HCT116 (cell line): ENCODE results near the gene PTPN23. TPM values are rescaled to one million over a fixed set of nuclear protein-coding genes. Genes with fewer than 3 reads are reported as not detected.
A peak's percentile ranks its signal among the peaks of the same experiment; 100 is the strongest.

Experiments
- ATAC-seq: fragments of 200-7000 bp; cut with Tn5 transposase; 2 replicates; pipeline ENCODE4 v1.9.1; 2020; ENCODE audit warnings: mild to moderate bottlenecking, moderate library complexity
- BruUV-seq: library from RNA; stranded (reverse); fragments of 400-500 nt; replicated peaks from 2 replicates; lab custom pipeline; 2021; lab: Mats Ljungman, UMichigan
- CTCF ChIA-PET: fragments of 300-600 bp; sonication (Branson Sonifier 250); formaldehyde crosslinking; loops from one replicate; lab custom pipeline; 2021; ENCODE audit warnings: antibody characterized with exemption; lab: Charles Lee
- POLR2A ChIA-PET: fragments of 300-600, 350-600 bp; sonication (Branson Sonifier 250); formaldehyde crosslinking; loops from one replicate; lab custom pipeline; 2021; ENCODE audit warnings: antibody characterized with exemption; lab: Charles Lee
- RAD21 ChIA-PET, 2 experiments: fragments of 300-600 bp; sonication (Branson Sonifier 250); formaldehyde crosslinking; loops; one replicate each; lab custom pipeline; 2023; ENCODE audit warnings: low total read pairs in 2 of 2; ENCODE audit not compliant: uncharacterized antibody in 2 of 2, unreplicated experiment in 2 of 2, low non-redundant PET in 1 of 2; lab: Charles Lee
- DNase-seq: peaks from one replicate; pipeline ENCODE4 v3.0.0-alpha.2; 2010; ENCODE audit warnings: low read depth, low spot score
- H2AFZ ChIP-seq: fragments of 200-600 bp; shearing (Covaris generic), sonication (generic); 2 replicates; pipeline ENCODE4 v1.6.1; 2017; ENCODE audit warnings: low read depth, mixed run types, mixed read lengths, antibody characterized with exemption, low read length; ENCODE audit not compliant: poor library complexity, severe bottlenecking
- H3K27ac ChIP-seq: 2 replicates; pipeline ENCODE4 v1.5.1; 2012; ENCODE audit warnings: low read depth, low read length
- H3K27me3 ChIP-seq: fragments of 200-600 bp; sonication (generic); 2 replicates; pipeline ENCODE4 v1.6.1; 2016; ENCODE audit warnings: mixed run types, low read length, mixed read lengths; ENCODE audit not compliant: insufficient read depth
- H3K36me3 ChIP-seq, 2 experiments: fragments of 200-500 bp in 1 of 2; fragments of 200-600 bp in 1 of 2; sonication (Bioruptor generic) in 1 of 2; sonication (generic) in 1 of 2; 2 replicates each; pipeline versions ENCODE4 v1.5.1 to v1.6.1; 2014 to 2016; ENCODE audit warnings: low read length in 2 of 2, inconsistent platforms in 1 of 2, mixed read lengths in 1 of 2, mixed run types in 1 of 2; ENCODE audit not compliant: insufficient read depth in 2 of 2, control insufficient read depth in 1 of 2
- H3K4me1 ChIP-seq, 2 experiments: fragments of 200-600 bp in 1 of 2; sonication (generic) in 1 of 2; 2 replicates each; pipeline versions ENCODE4 v1.5.1 to v1.6.1; 2012 to 2017; ENCODE audit warnings: low read length in 2 of 2, inconsistent platforms in 1 of 2, mild to moderate bottlenecking in 1 of 2, mixed read lengths in 1 of 2, mixed run types in 1 of 2, moderate library complexity in 1 of 2; ENCODE audit not compliant: insufficient read depth in 2 of 2, control insufficient read depth in 1 of 2
- H3K4me2 ChIP-seq: fragments of 200-600 bp; sonication (generic); 2 replicates; pipeline ENCODE4 v1.6.1; 2017; ENCODE audit warnings: mixed run types, low read length, mixed read lengths
- H3K4me3 ChIP-seq, 2 experiments: fragments of 200-600 bp in 1 of 2; sonication (generic) in 1 of 2; replicated peaks in 1 of 2; 2 replicates each; pipeline ENCODE4 v1.5.1; 2011 to 2016; ENCODE audit warnings: low read length in 2 of 2, control low read depth in 1 of 2, low read depth in 1 of 2, mild to moderate bottlenecking in 1 of 2, mixed read lengths in 1 of 2, mixed run types in 1 of 2
- H3K79me2 ChIP-seq: fragments of 200-600 bp; sonication (generic); 2 replicates; pipeline ENCODE4 v1.6.1; 2017; ENCODE audit warnings: mild to moderate bottlenecking, mixed run types, low read length, moderate library complexity, mixed read lengths; ENCODE audit not compliant: insufficient read depth
- H3K9ac ChIP-seq: fragments of 200-600 bp; sonication (generic); 2 replicates; pipeline ENCODE4 v1.6.1; 2016; ENCODE audit warnings: low read length, mixed read lengths
- H3K9me2 ChIP-seq: fragments of 200-600 bp; sonication (generic), shearing (Covaris generic); 2 replicates; pipeline ENCODE4 v1.6.1; 2017; ENCODE audit warnings: mixed run types, mild to moderate bottlenecking, moderate library complexity; ENCODE audit not compliant: insufficient read depth
- H3K9me3 ChIP-seq, 2 experiments: fragments of 200-500 bp in 1 of 2; fragments of 200-600 bp in 1 of 2; sonication (Bioruptor generic) in 1 of 2; sonication (generic) in 1 of 2; 2 replicates each; pipeline ENCODE4 v1.6.1; 2014 to 2017; ENCODE audit warnings: low read length in 2 of 2, mixed read lengths in 2 of 2, inconsistent platforms in 1 of 2, low read depth in 1 of 2, mild to moderate bottlenecking in 1 of 2, mixed run types in 1 of 2, moderate library complexity in 1 of 2; ENCODE audit not compliant: control insufficient read depth in 1 of 2, insufficient read depth in 1 of 2
- H4K20me1 ChIP-seq: fragments of 200-600 bp; sonication (generic), shearing (Covaris generic); 2 replicates; pipeline ENCODE4 v1.6.1; 2017; ENCODE audit warnings: mixed run types, mild to moderate bottlenecking, moderate library complexity; ENCODE audit not compliant: insufficient read depth
- EGR1 ChIP-seq: IDR thresholded peaks from 2 replicates; pipeline ENCODE4 v1.6.1; 2012; ENCODE audit warnings: low read depth
- FOSL1 ChIP-seq: IDR thresholded peaks from 2 replicates; pipeline ENCODE4 v1.6.1; 2012; ENCODE audit warnings: low read depth
- POLR2A ChIP-seq: IDR thresholded peaks from 2 replicates; pipeline ENCODE4 v1.7.0; 2011; ENCODE audit warnings: borderline replicate concordance; ENCODE audit not compliant: insufficient read depth, insufficient read length; ENCODE audit errors: extremely low read depth
- POLR2AphosphoS5 ChIP-seq: IDR thresholded peaks from 2 replicates; pipeline ENCODE4 v1.6.1; 2011; ENCODE audit warnings: mild to moderate bottlenecking, low read depth, low read length, moderate library complexity
- RAD21 ChIP-seq: IDR thresholded peaks from 2 replicates; pipeline ENCODE4 v1.6.1; 2012; ENCODE audit warnings: low read depth, mild to moderate bottlenecking
- SIN3A ChIP-seq: IDR thresholded peaks from 2 replicates; pipeline ENCODE4 v1.6.1; 2012; ENCODE audit warnings: low read depth
- SP1 ChIP-seq: IDR thresholded peaks from 2 replicates; pipeline ENCODE4 v1.6.1; 2012; ENCODE audit warnings: low read depth
- ZFX ChIP-seq: fragments of 450-650 bp; IDR thresholded peaks from 2 replicates; pipeline ENCODE4 v1.6.1; 2017
- ZNF274 ChIP-seq: fragments of 200-500 bp; sonication (Bioruptor generic); IDR thresholded peaks from 2 replicates; pipeline ENCODE4 v1.6.1; 2014; ENCODE audit warnings: mild to moderate bottlenecking, low read depth, low read length, inconsistent platforms
- intact Hi-C: fragments of 100-400 bp; cut with micrococcal nuclease; formaldehyde crosslinking; loops from 2 replicates; pipeline ENCODE4 v1.10.0; 2022
- total RNA-seq: library from RNA; stranded (reverse); gene quantifications from one replicate; pipeline ENCODE4 v1.2.1, GENCODE V29; 2021; ENCODE audit not compliant: unreplicated experiment
- TF ChIP-seq, protein P1 (sequence below): IDR thresholded peaks from 2 replicates; pipeline ENCODE4 v1.6.1; 2012
- TF ChIP-seq, protein P2 (sequence below), 3 experiments: fragments of 200-600 bp in 1 of 3; sonication (generic) in 1 of 3; IDR thresholded peaks in 2 of 3; conservative IDR thresholded peaks in 1 of 3; 2 replicates each; pipeline ENCODE4 v1.5.1; 2012 to 2017; ENCODE audit warnings: low read depth in 2 of 3, low read length in 2 of 3, antibody characterized with exemption in 1 of 3, borderline replicate concordance in 1 of 3, control low read depth in 1 of 3, mild to moderate bottlenecking in 1 of 3, mixed read lengths in 1 of 3, mixed run types in 1 of 3, moderate library complexity in 1 of 3; ENCODE audit not compliant: insufficient read depth in 1 of 3

The PTPN23 gene
- total RNA-seq, 1 experiment from 2014 or later = 56.5 TPM

DNA sequence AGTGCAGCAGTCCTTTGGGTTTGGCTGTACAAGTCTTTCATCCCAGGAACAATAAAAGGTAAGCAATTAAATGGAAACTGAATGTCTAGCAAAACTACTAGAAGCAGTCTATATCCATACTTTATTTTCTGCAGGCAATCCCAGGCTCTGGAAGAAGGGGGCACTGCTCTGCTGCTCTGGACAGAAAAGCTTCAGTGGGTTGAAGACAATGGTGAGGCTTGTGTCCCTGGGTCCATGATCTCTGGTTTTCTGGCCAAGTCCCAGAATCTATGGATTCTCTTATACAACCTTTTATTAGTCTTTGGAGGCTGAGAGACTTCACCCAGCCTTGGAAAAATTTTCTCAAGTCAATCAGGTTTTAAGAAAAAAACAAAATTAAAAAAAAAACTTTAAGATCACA, 59.3 kb downstream of the PTPN23 start:
- CTCF ChIA-PET = no interaction called here
- no peaks in the 10 kb centered on the region for H3K9me3 ChIP-seq
- no peaks in the 10 kb centered on the region for H3K27me3 ChIP-seq
- peaks cover 14% of the 10 kb centered on the region; the same call in 1 of the 2 replicates for H3K79me2 ChIP-seq
- H3K9ac ChIP-seq = no peak overlapping the region
- H3K4me2 ChIP-seq = no peak overlapping the region
- H2AFZ ChIP-seq = no peak overlapping the region
- POLR2A ChIA-PET = no interaction called here
- H4K20me1 ChIP-seq = no peaks in the 10 kb centered on the region
- peak; percentile 81 for ATAC-seq
- peaks cover 8 to 9% of the 10 kb centered on the region in 2 experiments; a peak in 2 of 4 replicates for H3K36me3 ChIP-seq
- TF ChIP-seq, protein P1, sequence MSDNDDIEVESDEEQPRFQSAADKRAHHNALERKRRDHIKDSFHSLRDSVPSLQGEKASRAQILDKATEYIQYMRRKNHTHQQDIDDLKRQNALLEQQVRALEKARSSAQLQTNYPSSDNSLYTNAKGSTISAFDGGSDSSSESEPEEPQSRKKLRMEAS = no peak
- TF ChIP-seq SP1 (no peak), SIN3A (no peak), FOSL1 (no peak), POLR2AphosphoS5 (no peak), ZNF274 (no peak), RAD21 (peak; percentile 60), EGR1 (no peak), POLR2A (no peak), ZFX (no peak)
- TF ChIP-seq, protein P2, sequence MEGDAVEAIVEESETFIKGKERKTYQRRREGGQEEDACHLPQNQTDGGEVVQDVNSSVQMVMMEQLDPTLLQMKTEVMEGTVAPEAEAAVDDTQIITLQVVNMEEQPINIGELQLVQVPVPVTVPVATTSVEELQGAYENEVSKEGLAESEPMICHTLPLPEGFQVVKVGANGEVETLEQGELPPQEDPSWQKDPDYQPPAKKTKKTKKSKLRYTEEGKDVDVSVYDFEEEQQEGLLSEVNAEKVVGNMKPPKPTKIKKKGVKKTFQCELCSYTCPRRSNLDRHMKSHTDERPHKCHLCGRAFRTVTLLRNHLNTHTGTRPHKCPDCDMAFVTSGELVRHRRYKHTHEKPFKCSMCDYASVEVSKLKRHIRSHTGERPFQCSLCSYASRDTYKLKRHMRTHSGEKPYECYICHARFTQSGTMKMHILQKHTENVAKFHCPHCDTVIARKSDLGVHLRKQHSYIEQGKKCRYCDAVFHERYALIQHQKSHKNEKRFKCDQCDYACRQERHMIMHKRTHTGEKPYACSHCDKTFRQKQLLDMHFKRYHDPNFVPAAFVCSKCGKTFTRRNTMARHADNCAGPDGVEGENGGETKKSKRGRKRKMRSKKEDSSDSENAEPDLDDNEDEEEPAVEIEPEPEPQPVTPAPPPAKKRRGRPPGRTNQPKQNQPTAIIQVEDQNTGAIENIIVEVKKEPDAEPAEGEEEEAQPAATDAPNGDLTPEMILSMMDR (IDR thresholded peaks at IDR 0.05 in 2 of 3, conservative IDR thresholded peaks at IDR 0.05 in 1 of 3; ENCODE audit: borderline replicate concordance in 1 of 3, insufficient read depth in 1 of 3, low read depth in 2 of 3, low read length in 2 of 3) = peak; percentile 17 to 54 (median 39); a peak in 5 of 6 replicates
- no peaks in the 10 kb centered on the region for H3K9me2 ChIP-seq
- H3K4me1 ChIP-seq = peaks cover 9 to 17% of the 10 kb centered on the region in 2 experiments
- no peak overlapping the region for H3K4me3 ChIP-seq
- DNase-seq = no peak
- BruUV-seq = no TSS peak
- intact Hi-C loops = no loop called here
- no peak overlapping the region for H3K27ac ChIP-seq
- RAD21 ChIA-PET = no interaction called here
